MCF 10A (cell line): ENCODE data around the gene HK3. TPM values are rescaled to one million over a fixed set of nuclear protein-coding genes. Genes with fewer than 3 reads are reported as not detected.

Experiments
- BruUV-seq: library from RNA; stranded (reverse); fragments of 400-500 nt; replicated peaks from 2 replicates; lab custom pipeline; 2021; lab: Mats Ljungman, UMichigan
- CTCF ChIA-PET: fragments of 300-600 bp; sonication (Branson Sonifier 250); formaldehyde crosslinking; extraction: SDS; loops from one replicate; lab custom pipeline; 2021; ENCODE audit warnings: antibody characterized with exemption, inconsistent platforms; lab: Yijun Ruan, JAX
- POLR2A ChIA-PET: fragments of 300-600, 350-650 bp; sonication (Branson Sonifier 250); formaldehyde crosslinking; extraction: SDS; loops from one replicate; lab custom pipeline; 2020; ENCODE audit warnings: antibody characterized with exemption, inconsistent platforms; lab: Yijun Ruan, JAX
- DNase-seq: peaks from one replicate; pipeline ENCODE4 v3.0.0-alpha.2; 2018; ENCODE audit not compliant: unreplicated experiment
- H3K27ac Mint-ChIP-seq: one replicate; pipeline ENCODE4 v1.8.0; 2022; ENCODE audit warnings: mild to moderate bottlenecking, low read depth, mixed read lengths; ENCODE audit not compliant: unreplicated experiment
- H3K27me3 Mint-ChIP-seq: one replicate; pipeline ENCODE4 v1.8.0; 2022; ENCODE audit warnings: mixed read lengths; ENCODE audit not compliant: insufficient read depth, unreplicated experiment
- H3K36me3 Mint-ChIP-seq: one replicate; pipeline ENCODE4 v1.8.0; 2022; ENCODE audit warnings: mild to moderate bottlenecking, moderate library complexity, mixed read lengths; ENCODE audit not compliant: insufficient read depth, unreplicated experiment
- H3K4me1 Mint-ChIP-seq: one replicate; pipeline ENCODE4 v1.8.0; 2022; ENCODE audit warnings: mixed read lengths; ENCODE audit not compliant: insufficient read depth, unreplicated experiment
- H3K4me3 Mint-ChIP-seq: one replicate; pipeline ENCODE4 v1.8.0; 2022; ENCODE audit warnings: mild to moderate bottlenecking, moderate library complexity, mixed read lengths; ENCODE audit not compliant: unreplicated experiment
- H3K9me3 Mint-ChIP-seq: one replicate; pipeline ENCODE4 v1.8.0; 2022; ENCODE audit warnings: mixed read lengths; ENCODE audit not compliant: unreplicated experiment
- intact Hi-C: fragments of 100-400 bp; cut with micrococcal nuclease; formaldehyde crosslinking; loops from 2 replicates; pipeline ENCODE4 v1.14.1; 2022
- total RNA-seq: library from RNA; stranded (reverse); gene quantifications from 2 replicates; pipeline ENCODE4 v1.2.3, GENCODE V29; 2022
- TF ChIP-seq, protein P1 (sequence below): fragments of 200-600 bp; IDR thresholded peaks from one replicate; pipeline ENCODE4 v1.8.0; 2022; ENCODE audit warnings: antibody characterized with exemption, mild to moderate bottlenecking; ENCODE audit not compliant: unreplicated experiment

The HK3 gene
- total RNA-seq, 1 experiment from 2014 or later = not detected

DNA sequence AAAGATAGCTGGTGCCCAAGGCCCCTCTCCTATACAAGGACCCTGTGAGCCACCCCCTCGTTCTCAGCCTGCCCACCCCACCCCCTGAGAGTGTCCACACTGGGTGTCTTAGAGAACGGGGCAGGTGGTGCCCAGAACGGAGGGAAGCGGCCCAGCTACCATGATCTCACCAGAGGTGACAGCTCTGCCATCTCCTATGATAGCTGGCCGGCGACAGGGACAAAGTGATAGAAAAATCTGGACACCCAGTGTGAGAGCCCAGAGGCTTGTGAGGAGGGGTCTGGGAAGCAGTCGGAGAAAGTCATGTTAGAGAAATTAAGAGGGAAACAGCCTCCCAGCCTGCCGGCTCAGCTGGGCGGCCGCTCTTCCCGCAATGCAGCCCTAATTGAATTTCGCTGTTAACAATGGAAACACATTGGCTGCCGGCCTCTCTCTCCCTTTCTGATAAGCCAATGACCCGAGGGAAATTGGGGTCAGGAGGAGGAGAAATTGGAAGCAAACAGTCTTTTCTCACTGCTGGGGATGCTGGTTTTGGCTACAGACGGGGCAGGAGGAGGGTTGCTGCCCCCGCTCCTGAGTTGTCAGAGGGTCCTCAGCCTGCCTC, 32.3 kb downstream of the HK3 start:
- no peak for DNase-seq
- Mint-ChIP-seq H3K4me1 (no peaks in the 10 kb centered on the region), H3K27ac (no peak overlapping the region), H3K4me3 (no peak overlapping the region), H3K9me3 (no peaks in the 10 kb centered on the region), H3K36me3 (no peaks in the 10 kb centered on the region), H3K27me3 (peaks cover 57% of the 10 kb centered on the region)
- intact Hi-C loops = no loop called here
- no TSS peak for BruUV-seq
- POLR2A ChIA-PET = no interaction called here
- TF ChIP-seq, protein P1, sequence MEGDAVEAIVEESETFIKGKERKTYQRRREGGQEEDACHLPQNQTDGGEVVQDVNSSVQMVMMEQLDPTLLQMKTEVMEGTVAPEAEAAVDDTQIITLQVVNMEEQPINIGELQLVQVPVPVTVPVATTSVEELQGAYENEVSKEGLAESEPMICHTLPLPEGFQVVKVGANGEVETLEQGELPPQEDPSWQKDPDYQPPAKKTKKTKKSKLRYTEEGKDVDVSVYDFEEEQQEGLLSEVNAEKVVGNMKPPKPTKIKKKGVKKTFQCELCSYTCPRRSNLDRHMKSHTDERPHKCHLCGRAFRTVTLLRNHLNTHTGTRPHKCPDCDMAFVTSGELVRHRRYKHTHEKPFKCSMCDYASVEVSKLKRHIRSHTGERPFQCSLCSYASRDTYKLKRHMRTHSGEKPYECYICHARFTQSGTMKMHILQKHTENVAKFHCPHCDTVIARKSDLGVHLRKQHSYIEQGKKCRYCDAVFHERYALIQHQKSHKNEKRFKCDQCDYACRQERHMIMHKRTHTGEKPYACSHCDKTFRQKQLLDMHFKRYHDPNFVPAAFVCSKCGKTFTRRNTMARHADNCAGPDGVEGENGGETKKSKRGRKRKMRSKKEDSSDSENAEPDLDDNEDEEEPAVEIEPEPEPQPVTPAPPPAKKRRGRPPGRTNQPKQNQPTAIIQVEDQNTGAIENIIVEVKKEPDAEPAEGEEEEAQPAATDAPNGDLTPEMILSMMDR = no peak
- CTCF ChIA-PET = interaction anchor here (0.6 kb wide), 1 partner anchor 26 kb away, joined by 4 read pairs; no protein-coding TSS in a partner anchor

DNA sequence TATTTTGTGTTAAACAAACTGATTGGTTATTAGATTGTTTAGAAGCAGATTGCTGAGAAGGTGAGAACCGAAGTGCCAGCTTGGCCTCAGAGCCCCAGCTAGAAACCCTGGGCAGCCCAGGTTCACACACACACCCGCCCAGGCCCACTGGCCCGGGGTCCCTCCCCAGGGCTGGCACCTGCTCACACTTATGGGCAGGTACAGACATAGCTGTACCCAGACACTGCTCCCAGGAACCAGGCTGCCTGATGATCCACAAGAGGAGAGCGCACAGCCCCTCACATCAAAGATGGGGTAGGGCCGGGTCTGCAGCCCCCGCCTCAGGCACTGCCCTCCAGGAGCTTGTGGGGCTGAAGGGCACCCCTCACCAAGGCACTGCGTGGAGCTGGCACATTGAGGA, 33.2 kb downstream of the HK3 start:
- no peak for DNase-seq
- no peaks in the 10 kb centered on the region for H3K4me1 Mint-ChIP-seq
- peaks cover 57% of the 10 kb centered on the region for H3K27me3 Mint-ChIP-seq
- intact Hi-C loops = no loop called here
- TF ChIP-seq, protein P1 = no peak
- CTCF ChIA-PET = interaction anchor here (0.9 kb wide), 1 partner anchor 205 kb away, joined by 3 read pairs; no protein-coding TSS in a partner anchor
- no peaks in the 10 kb centered on the region for H3K9me3 Mint-ChIP-seq
- H3K4me3 Mint-ChIP-seq = no peak overlapping the region
- POLR2A ChIA-PET = no interaction called here
- H3K27ac Mint-ChIP-seq = no peak overlapping the region
- BruUV-seq = no TSS peak
- no peaks in the 10 kb centered on the region for H3K36me3 Mint-ChIP-seq

DNA sequence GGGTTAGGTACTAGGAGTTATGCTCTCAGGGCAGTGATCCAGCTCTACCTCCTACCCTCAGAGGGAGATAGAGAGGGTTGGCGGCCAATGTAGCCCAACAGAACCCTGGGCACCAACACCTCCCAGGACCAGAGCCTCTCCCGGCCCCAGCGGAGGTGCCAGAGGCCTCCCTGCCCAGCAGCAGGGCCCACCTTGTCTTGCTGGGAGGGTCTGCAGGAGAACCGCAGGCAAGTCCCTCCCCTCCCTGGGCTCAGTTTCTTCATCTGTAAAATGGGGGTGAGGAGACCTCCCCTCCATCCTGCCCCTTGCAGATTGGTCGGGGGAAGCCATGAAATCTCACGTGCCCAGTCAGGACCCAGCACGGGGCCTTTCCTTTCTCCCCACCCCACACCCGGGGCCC, 34.4 kb downstream of the HK3 start:
- no TSS peak for BruUV-seq
- intact Hi-C loops = no loop called here
- no peak for DNase-seq
- ChIA-PET CTCF (interaction anchor here (0.5 kb wide), 1 partner anchor 171 kb away, joined by 3 read pairs; no protein-coding TSS in a partner anchor), POLR2A (no interaction called here)
- Mint-ChIP-seq H3K9me3 (no peaks in the 10 kb centered on the region), H3K36me3 (no peaks in the 10 kb centered on the region), H3K27me3 (peaks cover 57% of the 10 kb centered on the region), H3K4me3 (no peak overlapping the region), H3K4me1 (no peaks in the 10 kb centered on the region), H3K27ac (no peak overlapping the region)
- TF ChIP-seq, protein P1 = no peak

DNA sequence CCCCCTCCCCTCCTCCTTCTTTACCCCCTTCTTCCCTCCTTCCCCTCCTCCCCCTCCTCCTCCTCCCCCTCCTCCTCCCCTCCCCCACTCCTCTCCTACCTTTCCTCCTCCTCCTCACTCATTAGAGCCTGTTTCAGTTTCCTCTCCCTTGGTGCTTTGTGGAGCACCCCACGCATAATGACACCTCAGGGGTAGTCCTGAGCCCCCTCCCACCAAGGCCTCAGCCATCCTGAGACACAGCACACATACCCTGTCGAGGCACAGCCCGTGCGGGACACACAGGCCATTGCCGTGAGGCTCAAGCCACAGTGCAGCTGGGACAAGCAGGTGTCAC, 35.4 kb downstream of the HK3 start:
- H3K36me3 Mint-ChIP-seq = no peaks in the 10 kb centered on the region
- peaks cover 60% of the 10 kb centered on the region for H3K27me3 Mint-ChIP-seq
- H3K9me3 Mint-ChIP-seq = no peaks in the 10 kb centered on the region
- no peak for DNase-seq
- intact Hi-C loops = no loop called here
- POLR2A ChIA-PET = no interaction called here
- no peak overlapping the region for H3K27ac Mint-ChIP-seq
- H3K4me1 Mint-ChIP-seq = no peaks in the 10 kb centered on the region
- H3K4me3 Mint-ChIP-seq = no peak overlapping the region
- TF ChIP-seq, protein P1 = no peak
- BruUV-seq = no TSS peak
- CTCF ChIA-PET = no interaction called here
